Spleen (tissue), 11 donors: ENCODE results near the gene ARPC5. TPM values are rescaled to one million over a fixed set of nuclear protein-coding genes. Genes with fewer than 3 reads are reported as not detected.

Experiments
- DNase-seq: peaks from one replicate; pipeline ENCODE4 v3.0.0-alpha.2; 2020
- H3K27ac ChIP-seq, 8 donors: fragments of 200-600 bp; sonication (generic) in 7 of 8; 1 replicate in 4 of 8; 2 replicates in 4 of 8; pipeline versions ENCODE4 v1.5.0 to v1.8.0; 2016 to 2021; ENCODE audit warnings: inconsistent platforms in 4 of 8, mild to moderate bottlenecking in 4 of 8, moderate library complexity in 1 of 8
- H3K27me3 ChIP-seq, 7 donors: fragments of 200-600 bp; sonication (generic) in 6 of 7; replicated peaks in 1 of 7; 1 replicate in 4 of 7; 2 replicates in 3 of 7; pipeline versions ENCODE4 v1.5.0 to v1.8.0; 2016 to 2021; ENCODE audit warnings: inconsistent platforms in 3 of 7, mild to moderate bottlenecking in 1 of 7
- H3K36me3 ChIP-seq, 6 donors: fragments of 200-600 bp; sonication (generic) in 5 of 6; 1 replicate in 4 of 6; 2 replicates in 2 of 6; pipeline versions ENCODE4 v1.5.0 to v1.8.0; 2016 to 2021; ENCODE audit warnings: inconsistent platforms in 2 of 6
- H3K4me1 ChIP-seq, 6 donors: fragments of 200-600 bp; sonication (generic) in 5 of 6; 1 replicate in 3 of 6; 2 replicates in 3 of 6; pipeline versions ENCODE4 v1.5.0 to v1.8.0; 2016 to 2021; ENCODE audit warnings: inconsistent platforms in 3 of 6
- H3K4me3 ChIP-seq, 8 donors: fragments of 200-600 bp; sonication (generic) in 7 of 8; 1 replicate in 4 of 8; 2 replicates in 4 of 8; pipeline versions ENCODE4 v1.5.0 to v1.8.0; 2016 to 2021; ENCODE audit warnings: inconsistent platforms in 4 of 8, mild to moderate bottlenecking in 4 of 8, moderate library complexity in 2 of 8
- H3K9me3 ChIP-seq, 8 donors: fragments of 200-600 bp; sonication (generic) in 7 of 8; 1 replicate in 4 of 8; 2 replicates in 4 of 8; pipeline versions ENCODE4 v1.5.0 to v1.8.0; 2016 to 2021; ENCODE audit warnings: inconsistent platforms in 4 of 8
- CTCF ChIP-seq, 11 experiments: fragments of 200-600 bp in 7 of 11; fragments of 450-650 bp in 4 of 11; sonication (generic) in 4 of 11; IDR thresholded peaks in 8 of 11; conservative IDR thresholded peaks in 3 of 11; 1 replicate in 7 of 11; 2 replicates in 4 of 11; pipeline versions ENCODE4 v1.4.0 to v1.8.0; 2016 to 2021; ENCODE audit warnings: antibody characterized with exemption in 11 of 11, inconsistent platforms in 4 of 11, mild to moderate bottlenecking in 1 of 11
- POLR2A ChIP-seq, 3 donors: fragments of 450-650 bp; IDR thresholded peaks; one replicate each; pipeline ENCODE4 v1.5.1; 2017; ENCODE audit warnings: antibody characterized with exemption in 3 of 3, mild to moderate bottlenecking in 1 of 3
- POLR2AphosphoS5 ChIP-seq, 3 donors: sonication (generic); formaldehyde crosslinking; IDR thresholded peaks; one replicate each; pipeline ENCODE4 v1.5.1; 2017; ENCODE audit warnings: antibody characterized with exemption in 3 of 3
- WGBS, 5 donors: extraction: QIAGEN DNeasy Blood & Tissue Kit in 3 of 5; methylation state at CpG; one replicate each; pipeline versions ENCODE4 v1.1.5 to v1.1.7; 2013 to 2018; 5-methylcytosine and 5-hydroxymethylcytosine counted together
- intact Hi-C: fragments of 100-400 bp; cut with DNase I; formaldehyde crosslinking; loops from one replicate; pipeline ENCODE4 v1.15.0; 2023; ENCODE audit warnings: low total_unique reads
- polyA plus RNA-seq, 3 donors: library from polyadenylated mRNA; stranded (reverse); fragments of 200-250 nt; gene quantifications; one replicate each; pipeline ENCODE4 v1.2.1, GENCODE V29; 2013
- total RNA-seq, 7 donors: library from RNA; depleted of rRNA in 3 of 7; stranded (reverse); fragments of >200 nt in 3 of 7; fragmentation: NEBNext Ultra II Directional in 4 of 7; extraction: Animal tissue kit (Norgen Biotek cat#: 25700) in 4 of 7; gene quantifications; one replicate each; pipeline versions ENCODE4 v1.1.0 to v1.2.1, GENCODE V29; 2016 to 2021
- donor health status: healthy with polysubstance abuse.
- donor health status: DM: no; HTN: no; CAD: no; lungs with moderate emphysema.
- donor health status: DM: no; HTN: no; CAD: no.
- donor health status: Bipolar disorder and iron deficiency.
- donor health status: healthy.
- donor health status: DM: no; HTN: no; CAD: no.
- donor health status: DM: yes; HTN: yes; CAD: no.

The ARPC5 gene
- total and polyA plus RNA-seq, 10 donors = 122 to 221 (median 178) TPM

- H3K27ac ChIP-seq = peak overlapping the region in 6 of 8 donors; percentile 58 to 98 (median 90)
- intact Hi-C loops = no loop called here
- peaks cover 2 to 58% (median 45%) of the 10 kb centered on the region in 6 donors for H3K4me1 ChIP-seq
These were observed 42.9 kb downstream of the ARPC5 start for GRCh38 chr1:183592733-183593132.

GRCh38 chr1:183590244-183591191, 45.1 kb downstream of the ARPC5 start, which contains the start of gene NCF2:
NCF2 (minus strand) TSS chr1:183590459; CDS start chr1:183590329, 130 bp downstream.
- H3K27ac ChIP-seq = peak within 1 kb of the TSS; percentile 72 to 98 (median 90)
- 37 to 61% (median 41%) methylated on average over 6 of the region's 6 CpGs for WGBS, 5 donors
- intact Hi-C loops = no loop called here
- no peaks in the 10 kb centered on the region for H3K9me3 ChIP-seq
- peak within 1 kb of the TSS; percentile 8 to 67 (median 30) for H3K4me3 ChIP-seq
- TF ChIP-seq POLR2A (IDR thresholded peaks at IDR 0.05) = no peak
- TF ChIP-seq POLR2AphosphoS5 (IDR thresholded peaks at IDR 0.05) = peak in 2 of 3 donors; percentile 42 to 86
- peak in 4 of 11 experiments; percentile 4 to 28 (median 20) for TF ChIP-seq CTCF (IDR thresholded peaks at IDR 0.05 in 8 of 11, conservative IDR thresholded peaks at IDR 0.05 in 3 of 11)
- DNase-seq = peak; percentile 83
- H3K36me3 ChIP-seq = peaks cover 0 to 16% (median 0%) of the 10 kb centered on the region in 6 donors
- H3K27me3 ChIP-seq = no peaks in the 10 kb centered on the region
- H3K4me1 ChIP-seq = peaks cover 2 to 77% (median 47%) of the 10 kb centered on the region in 6 donors

More at GRCh38 chr1:183592733-183593132, 42.9 kb downstream of the ARPC5 start:
- TF ChIP-seq CTCF (IDR thresholded peaks at IDR 0.05 in 8 of 11, conservative IDR thresholded peaks at IDR 0.05 in 3 of 11) (no peak), POLR2AphosphoS5 (IDR thresholded peaks at IDR 0.05) (no peak), POLR2A (IDR thresholded peaks at IDR 0.05) (no peak)
- no peaks in the 10 kb centered on the region for H3K9me3 ChIP-seq
- peak overlapping the region in 1 of 8 donors; percentile 11 for H3K4me3 ChIP-seq
- WGBS, 5 donors = 70 to 83% (median 79%) methylated on average over 7 of the region's 7 CpGs
- no peaks in the 10 kb centered on the region for H3K27me3 ChIP-seq
- no peaks in the 10 kb centered on the region for H3K36me3 ChIP-seq
- DNase-seq = no peak

GRCh38 chr1:183589874-183590243, 45.7 kb downstream of the ARPC5 start:
- Histone ChIP-seq H3K4me1 (peaks cover 2 to 83% (median 48%) of the 10 kb centered on the region in 6 donors), H3K36me3 (peaks cover 0 to 22% (median 0%) of the 10 kb centered on the region in 6 donors), H3K9me3 (no peaks in the 10 kb centered on the region), H3K27ac (peak overlapping the region; percentile 72 to 98 (median 90)), H3K27me3 (no peaks in the 10 kb centered on the region), H3K4me3 (peak overlapping the region; percentile 8 to 67 (median 30))
- intact Hi-C loops = no loop called here
- 45 to 74% (median 63%) methylated on average over 4 of the region's 4 CpGs for WGBS, 5 donors
- TF ChIP-seq POLR2AphosphoS5 (IDR thresholded peaks at IDR 0.05) (no peak), POLR2A (IDR thresholded peaks at IDR 0.05) (no peak), CTCF (IDR thresholded peaks at IDR 0.05 in 8 of 11, conservative IDR thresholded peaks at IDR 0.05 in 3 of 11) (no peak)
- no peak for DNase-seq

- no peaks in the 10 kb centered on the region for H3K27me3 ChIP-seq
- intact Hi-C loops = no loop called here
- WGBS, 5 donors = 69 to 86% (median 79%) methylated on average over 5 of the region's 5 CpGs
- peak overlapping the region; percentile 72 to 98 (median 90) for H3K27ac ChIP-seq
- no peak for DNase-seq
- no peaks in the 10 kb centered on the region for H3K9me3 ChIP-seq
- TF ChIP-seq POLR2AphosphoS5 (IDR thresholded peaks at IDR 0.05) = no peak
- TF ChIP-seq POLR2A (IDR thresholded peaks at IDR 0.05) = no peak
- no peak for TF ChIP-seq CTCF (IDR thresholded peaks at IDR 0.05 in 8 of 11, conservative IDR thresholded peaks at IDR 0.05 in 3 of 11)
- H3K4me1 ChIP-seq = peaks cover 2 to 88% (median 50%) of the 10 kb centered on the region in 6 donors
- H3K36me3 ChIP-seq = peaks cover 0 to 27% (median 0%) of the 10 kb centered on the region in 6 donors
- H3K4me3 ChIP-seq = peak overlapping the region; percentile 8 to 67 (median 30)
These were observed 46.2 kb downstream of the ARPC5 start for GRCh38 chr1:183589384-183589783.
